ENCODE results near the gene SFTPB.

GRCh38 chr2:85717308-85718008 lies 49.5 kb upstream of the SFTPB start:
- TF ChIP-seq CTCF (IDR thresholded peaks at IDR 0.05) (no peak), POLR2A (IDR thresholded peaks at IDR 0.05) (no peak)
